ENCODE results near the gene LRP1. TPM values are rescaled to one million over a fixed set of nuclear protein-coding genes. Genes with fewer than 3 reads are reported as not detected.
A peak's percentile ranks its signal among the peaks of the same experiment; 100 is the strongest.

The LRP1 gene
- total RNA-seq, 1 experiment from 2014 or later = 0.56 TPM

DNA sequence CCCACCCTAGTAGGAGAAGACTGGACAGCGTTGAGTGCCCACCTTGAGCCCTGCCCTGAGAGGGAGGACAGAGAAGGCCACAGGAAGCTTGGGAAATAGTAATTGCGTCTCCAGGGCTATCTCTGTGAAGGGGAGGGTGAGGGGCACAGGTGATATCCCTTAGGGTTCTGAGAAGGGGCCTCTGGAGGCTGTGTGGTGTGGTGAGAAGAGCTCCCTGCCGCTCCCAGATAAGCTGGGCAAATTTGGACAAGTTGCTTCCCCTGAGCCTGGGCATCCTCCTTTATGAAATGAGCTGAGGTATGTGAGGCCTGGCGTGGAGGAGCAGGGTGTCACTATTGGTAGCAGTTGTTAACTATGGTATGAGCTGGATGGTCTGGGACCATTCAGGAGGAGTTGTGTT lies 42.6 kb downstream of the LRP1 start:
- Histone ChIP-seq H3K9me3 (ENCODE audit: low read length) (no peaks in the 10 kb centered on the region), H3K4me1 (ENCODE audit: low read length) (no peaks in the 10 kb centered on the region), H4K20me1 (ENCODE audit: insufficient read depth, low read depth, low read length) (no peaks in the 10 kb centered on the region), H3K4me3 (ENCODE audit: low read length) (no peak overlapping the region), H3K79me2 (ENCODE audit: low read length) (no peaks in the 10 kb centered on the region), H3K27me3 (ENCODE audit: low read length) (no peaks in the 10 kb centered on the region), H2AFZ (ENCODE audit: low read length) (no peak overlapping the region), H3K9ac (ENCODE audit: low read length) (no peak overlapping the region), H3K9me2 (replicated peaks; ENCODE audit: insufficient read depth, low read length) (no peaks in the 10 kb centered on the region), H3K27ac (ENCODE audit: low read length) (no peak overlapping the region), H3K36me3 (ENCODE audit: insufficient read depth, low read length) (no peaks in the 10 kb centered on the region), H3K4me2 (ENCODE audit: low read depth, low read length, poor library complexity, severe bottlenecking) (no peak overlapping the region)
- no peak for DNase-seq

DNA sequence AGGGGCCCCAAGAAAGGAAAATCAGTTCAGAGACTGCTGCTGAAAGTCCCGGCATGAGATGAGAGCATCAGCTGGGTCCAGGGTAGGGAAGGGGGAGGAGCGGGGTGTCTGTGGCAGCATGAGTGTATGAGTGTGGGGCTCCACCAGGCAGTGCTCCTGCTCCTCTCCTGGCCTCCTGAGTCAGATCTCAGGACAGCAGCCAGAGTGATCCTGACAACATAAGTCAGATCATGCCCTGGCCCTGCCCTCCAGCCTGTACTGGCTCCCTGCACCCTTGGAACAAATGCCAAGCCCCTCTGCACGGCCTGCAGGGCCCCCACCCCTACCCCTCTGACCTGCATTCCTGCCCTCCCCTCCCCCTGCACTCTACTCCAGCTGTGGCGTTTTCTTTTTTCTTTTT lies 43.4 kb downstream of the LRP1 start:
- H3K4me1 ChIP-seq (ENCODE audit: low read length) = no peaks in the 10 kb centered on the region
- H3K9me2 ChIP-seq (replicated peaks; ENCODE audit: insufficient read depth, low read length) = no peaks in the 10 kb centered on the region
- no peaks in the 10 kb centered on the region for H3K9me3 ChIP-seq (ENCODE audit: low read length)
- no peaks in the 10 kb centered on the region for H3K79me2 ChIP-seq (ENCODE audit: low read length)
- no peak overlapping the region for H3K27ac ChIP-seq (ENCODE audit: low read length)
- H3K36me3 ChIP-seq (ENCODE audit: insufficient read depth, low read length) = no peaks in the 10 kb centered on the region
- H3K9ac ChIP-seq (ENCODE audit: low read length) = no peak overlapping the region
- H2AFZ ChIP-seq (ENCODE audit: low read length) = no peak overlapping the region
- H3K4me3 ChIP-seq (ENCODE audit: low read length) = no peak overlapping the region
- H3K27me3 ChIP-seq (ENCODE audit: low read length) = no peaks in the 10 kb centered on the region
- H3K4me2 ChIP-seq (ENCODE audit: low read depth, low read length, poor library complexity, severe bottlenecking) = no peak overlapping the region
- no peak for DNase-seq
- H4K20me1 ChIP-seq (ENCODE audit: insufficient read depth, low read depth, low read length) = no peaks in the 10 kb centered on the region

- H3K27me3 ChIP-seq (ENCODE audit: low read length) = no peaks in the 10 kb centered on the region
- no peaks in the 10 kb centered on the region for H3K9me2 ChIP-seq (replicated peaks; ENCODE audit: insufficient read depth, low read length)
- no peak overlapping the region for H2AFZ ChIP-seq (ENCODE audit: low read length)
- no peak overlapping the region for H3K4me2 ChIP-seq (ENCODE audit: low read depth, low read length, poor library complexity, severe bottlenecking)
- no peaks in the 10 kb centered on the region for H3K79me2 ChIP-seq (ENCODE audit: low read length)
- H3K9me3 ChIP-seq (ENCODE audit: low read length) = no peaks in the 10 kb centered on the region
- no peak overlapping the region for H3K27ac ChIP-seq (ENCODE audit: low read length)
- no peak overlapping the region for H3K9ac ChIP-seq (ENCODE audit: low read length)
- H3K4me1 ChIP-seq (ENCODE audit: low read length) = peaks cover 4% of the 10 kb centered on the region
- H3K36me3 ChIP-seq (ENCODE audit: insufficient read depth, low read length) = no peaks in the 10 kb centered on the region
- H3K4me3 ChIP-seq (ENCODE audit: low read length) = no peak overlapping the region
- no peaks in the 10 kb centered on the region for H4K20me1 ChIP-seq (ENCODE audit: insufficient read depth, low read depth, low read length)
- peak; percentile 60 for DNase-seq
Observed at GRCh38 chr12:57173089-57173488, 44.8 kb downstream of the LRP1 start.

DNA sequence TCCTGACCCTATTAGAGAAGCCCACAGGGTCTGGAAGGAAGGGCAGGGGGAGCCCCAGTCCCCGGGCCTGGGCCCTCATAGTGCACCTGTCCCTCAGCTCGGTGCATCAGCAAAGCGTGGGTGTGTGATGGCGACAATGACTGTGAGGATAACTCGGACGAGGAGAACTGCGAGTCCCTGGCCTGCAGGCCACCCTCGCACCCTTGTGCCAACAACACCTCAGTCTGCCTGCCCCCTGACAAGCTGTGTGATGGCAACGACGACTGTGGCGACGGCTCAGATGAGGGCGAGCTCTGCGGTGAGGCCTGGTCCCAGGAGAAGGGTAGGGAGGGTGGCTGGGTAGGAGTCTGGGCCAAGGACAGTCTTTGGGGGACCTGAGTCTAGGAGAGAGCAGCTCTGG lies 45.4 kb downstream of the LRP1 start:
- no peak overlapping the region for H3K4me3 ChIP-seq (ENCODE audit: low read length)
- H3K27ac ChIP-seq (ENCODE audit: low read length) = no peak overlapping the region
- no peak overlapping the region for H3K9ac ChIP-seq (ENCODE audit: low read length)
- no peaks in the 10 kb centered on the region for H3K36me3 ChIP-seq (ENCODE audit: insufficient read depth, low read length)
- H4K20me1 ChIP-seq (ENCODE audit: insufficient read depth, low read depth, low read length) = no peaks in the 10 kb centered on the region
- peaks cover 5% of the 10 kb centered on the region for H3K4me1 ChIP-seq (ENCODE audit: low read length)
- H3K9me2 ChIP-seq (replicated peaks; ENCODE audit: insufficient read depth, low read length) = no peaks in the 10 kb centered on the region
- no peaks in the 10 kb centered on the region for H3K79me2 ChIP-seq (ENCODE audit: low read length)
- no peak for DNase-seq
- H3K9me3 ChIP-seq (ENCODE audit: low read length) = no peaks in the 10 kb centered on the region
- no peak overlapping the region for H2AFZ ChIP-seq (ENCODE audit: low read length)
- H3K27me3 ChIP-seq (ENCODE audit: low read length) = no peaks in the 10 kb centered on the region
- no peak overlapping the region for H3K4me2 ChIP-seq (ENCODE audit: low read depth, low read length, poor library complexity, severe bottlenecking)

DNA sequence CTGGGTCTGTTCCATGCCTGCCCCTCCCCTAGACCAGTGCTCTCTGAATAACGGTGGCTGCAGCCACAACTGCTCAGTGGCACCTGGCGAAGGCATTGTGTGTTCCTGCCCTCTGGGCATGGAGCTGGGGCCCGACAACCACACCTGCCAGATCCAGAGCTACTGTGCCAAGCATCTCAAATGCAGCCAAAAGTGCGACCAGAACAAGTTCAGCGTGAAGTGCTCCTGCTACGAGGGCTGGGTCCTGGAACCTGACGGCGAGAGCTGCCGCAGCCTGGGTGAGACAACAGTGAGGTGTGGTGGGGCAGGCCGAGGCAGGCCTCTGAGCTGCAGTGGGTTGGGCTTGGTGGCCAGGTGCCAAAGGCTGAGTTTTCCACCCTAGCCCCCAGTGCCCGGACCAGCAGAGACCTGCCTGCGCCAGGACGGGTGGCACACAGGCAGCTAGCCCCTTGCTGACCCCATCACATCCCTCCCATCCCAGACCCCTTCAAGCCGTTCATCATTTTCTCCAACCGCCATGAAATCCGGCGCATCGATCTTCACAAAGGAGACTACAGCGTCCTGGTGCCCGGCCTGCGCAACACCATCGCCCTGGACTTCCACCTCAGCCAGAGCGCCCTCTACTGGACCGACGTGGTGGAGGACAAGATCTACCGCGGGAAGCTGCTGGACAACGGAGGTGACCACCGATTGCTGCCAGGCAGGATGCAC lies 47.3 kb downstream of the LRP1 start:
- Histone ChIP-seq H3K9me2 (replicated peaks; ENCODE audit: insufficient read depth, low read length) (no peaks in the 10 kb centered on the region), H3K27me3 (ENCODE audit: low read length) (no peaks in the 10 kb centered on the region), H3K79me2 (ENCODE audit: low read length) (no peaks in the 10 kb centered on the region), H3K36me3 (ENCODE audit: insufficient read depth, low read length) (no peaks in the 10 kb centered on the region), H3K4me3 (ENCODE audit: low read length) (no peak overlapping the region), H3K4me1 (ENCODE audit: low read length) (peaks cover 5% of the 10 kb centered on the region), H3K27ac (ENCODE audit: low read length) (no peak overlapping the region), H3K4me2 (ENCODE audit: low read depth, low read length, poor library complexity, severe bottlenecking) (no peak overlapping the region), H3K9ac (ENCODE audit: low read length) (no peak overlapping the region), H4K20me1 (ENCODE audit: insufficient read depth, low read depth, low read length) (no peaks in the 10 kb centered on the region), H2AFZ (ENCODE audit: low read length) (no peak overlapping the region), H3K9me3 (ENCODE audit: low read length) (no peaks in the 10 kb centered on the region)
- DNase-seq = peak; percentile 65

DNA sequence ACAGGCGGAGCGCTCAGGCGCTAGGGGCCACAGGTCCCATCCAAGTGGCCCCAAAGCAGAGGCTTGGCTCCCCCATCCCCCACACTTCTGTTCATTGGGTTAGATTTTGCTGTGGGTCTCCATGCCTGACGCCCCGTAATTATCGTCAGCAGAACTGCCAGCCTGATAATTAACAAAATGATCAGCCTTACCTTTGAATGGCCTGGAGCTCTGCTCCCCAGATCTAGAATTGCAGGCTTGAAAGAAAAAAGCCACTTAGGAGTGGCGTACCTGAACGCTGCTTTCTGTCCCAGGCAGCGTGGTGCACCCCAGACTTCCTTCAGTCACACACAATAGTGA lies 47.8 kb downstream of the LRP1 start:
- no peak for DNase-seq
- Histone ChIP-seq H3K9ac (ENCODE audit: low read length) (no peak overlapping the region), H3K4me1 (ENCODE audit: low read length) (peaks cover 5% of the 10 kb centered on the region), H4K20me1 (ENCODE audit: insufficient read depth, low read depth, low read length) (no peaks in the 10 kb centered on the region), H3K27me3 (ENCODE audit: low read length) (no peaks in the 10 kb centered on the region), H3K9me3 (ENCODE audit: low read length) (no peaks in the 10 kb centered on the region), H3K4me2 (ENCODE audit: low read depth, low read length, poor library complexity, severe bottlenecking) (no peak overlapping the region), H3K4me3 (ENCODE audit: low read length) (no peak overlapping the region), H3K79me2 (ENCODE audit: low read length) (no peaks in the 10 kb centered on the region), H3K27ac (ENCODE audit: low read length) (no peak overlapping the region), H3K36me3 (ENCODE audit: insufficient read depth, low read length) (no peaks in the 10 kb centered on the region), H3K9me2 (replicated peaks; ENCODE audit: insufficient read depth, low read length) (no peaks in the 10 kb centered on the region), H2AFZ (ENCODE audit: low read length) (no peak overlapping the region)

DNA sequence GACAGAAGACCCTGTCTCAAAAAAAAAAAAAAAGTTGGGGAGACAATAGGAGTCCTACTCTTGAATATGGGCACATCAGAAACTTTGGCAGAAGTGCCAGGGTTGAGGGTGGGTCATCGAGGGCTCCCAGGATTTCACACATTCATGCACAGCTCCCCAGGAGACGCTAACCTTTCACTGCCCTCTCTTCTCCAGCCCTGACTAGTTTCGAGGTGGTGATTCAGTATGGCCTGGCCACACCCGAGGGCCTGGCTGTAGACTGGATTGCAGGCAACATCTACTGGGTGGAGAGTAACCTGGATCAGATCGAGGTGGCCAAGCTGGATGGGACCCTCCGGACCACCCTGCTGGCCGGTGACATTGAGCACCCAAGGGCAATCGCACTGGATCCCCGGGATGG lies 48.6 kb downstream of the LRP1 start:
- no peaks in the 10 kb centered on the region for H3K79me2 ChIP-seq (ENCODE audit: low read length)
- H3K4me2 ChIP-seq (ENCODE audit: low read depth, low read length, poor library complexity, severe bottlenecking) = no peak overlapping the region
- H3K4me1 ChIP-seq (ENCODE audit: low read length) = peaks cover 5% of the 10 kb centered on the region
- no peaks in the 10 kb centered on the region for H3K9me2 ChIP-seq (replicated peaks; ENCODE audit: insufficient read depth, low read length)
- H4K20me1 ChIP-seq (ENCODE audit: insufficient read depth, low read depth, low read length) = no peaks in the 10 kb centered on the region
- no peak overlapping the region for H2AFZ ChIP-seq (ENCODE audit: low read length)
- no peak overlapping the region for H3K27ac ChIP-seq (ENCODE audit: low read length)
- H3K4me3 ChIP-seq (ENCODE audit: low read length) = no peak overlapping the region
- H3K36me3 ChIP-seq (ENCODE audit: insufficient read depth, low read length) = no peaks in the 10 kb centered on the region
- H3K9me3 ChIP-seq (ENCODE audit: low read length) = no peaks in the 10 kb centered on the region
- H3K27me3 ChIP-seq (ENCODE audit: low read length) = no peaks in the 10 kb centered on the region
- no peak overlapping the region for H3K9ac ChIP-seq (ENCODE audit: low read length)
- DNase-seq = no peak

- Histone ChIP-seq H4K20me1 (ENCODE audit: insufficient read depth, low read depth, low read length) (no peaks in the 10 kb centered on the region), H2AFZ (ENCODE audit: low read length) (no peak overlapping the region), H3K36me3 (ENCODE audit: insufficient read depth, low read length) (no peaks in the 10 kb centered on the region), H3K4me3 (ENCODE audit: low read length) (no peak overlapping the region), H3K9me2 (replicated peaks; ENCODE audit: insufficient read depth, low read length) (no peaks in the 10 kb centered on the region), H3K79me2 (ENCODE audit: low read length) (no peaks in the 10 kb centered on the region), H3K9ac (ENCODE audit: low read length) (no peak overlapping the region), H3K27ac (ENCODE audit: low read length) (no peak overlapping the region), H3K9me3 (ENCODE audit: low read length) (no peaks in the 10 kb centered on the region), H3K4me2 (ENCODE audit: low read depth, low read length, poor library complexity, severe bottlenecking) (no peak overlapping the region), H3K4me1 (ENCODE audit: low read length) (peaks cover 5% of the 10 kb centered on the region), H3K27me3 (ENCODE audit: low read length) (no peaks in the 10 kb centered on the region)
- DNase-seq = no peak
Observed at GRCh38 chr12:57177354-57177753, 49.1 kb downstream of the LRP1 start.
